PFSK-1 (cell line): Measurements from ENCODE around the gene MBD3L5.

Source experiments
- FOXP2 ChIP-seq: optimal IDR thresholded peaks from 2 replicates; pipeline ENCODE3; 2011; ENCODE audit warnings: borderline replicate concordance, control low read depth, inconsistent platforms; ENCODE audit not compliant: insufficient read depth; ENCODE audit errors: extremely low read length, extremely low read depth
- POLR2AphosphoS5 ChIP-seq: IDR thresholded peaks from 2 replicates; pipeline ENCODE4 v1.6.1; 2012; ENCODE audit warnings: low read depth, mild to moderate bottlenecking, control low read depth, low read length, moderate library complexity
- SIN3A ChIP-seq: IDR thresholded peaks from 2 replicates; pipeline ENCODE4 v1.6.1; 2012; ENCODE audit warnings: mild to moderate bottlenecking, low read length, moderate library complexity, borderline replicate concordance; ENCODE audit not compliant: insufficient read depth
- TAF1 ChIP-seq: IDR thresholded peaks from 2 replicates; pipeline ENCODE4 v1.6.1; 2012; ENCODE audit warnings: low read length, control low read depth, borderline replicate concordance; ENCODE audit not compliant: insufficient read depth
- TF ChIP-seq, protein P1 (sequence below), 2 experiments: IDR thresholded peaks; 2 replicates each; pipeline versions ENCODE4 v1.6.1 to v1.8.0; 2011 to 2012; ENCODE audit warnings: low read depth in 2 of 2, low read length in 2 of 2, control low read depth in 1 of 2, inconsistent platforms in 1 of 2, mild to moderate bottlenecking in 1 of 2, moderate library complexity in 1 of 2; ENCODE audit not compliant: insufficient read depth in 1 of 2

DNA sequence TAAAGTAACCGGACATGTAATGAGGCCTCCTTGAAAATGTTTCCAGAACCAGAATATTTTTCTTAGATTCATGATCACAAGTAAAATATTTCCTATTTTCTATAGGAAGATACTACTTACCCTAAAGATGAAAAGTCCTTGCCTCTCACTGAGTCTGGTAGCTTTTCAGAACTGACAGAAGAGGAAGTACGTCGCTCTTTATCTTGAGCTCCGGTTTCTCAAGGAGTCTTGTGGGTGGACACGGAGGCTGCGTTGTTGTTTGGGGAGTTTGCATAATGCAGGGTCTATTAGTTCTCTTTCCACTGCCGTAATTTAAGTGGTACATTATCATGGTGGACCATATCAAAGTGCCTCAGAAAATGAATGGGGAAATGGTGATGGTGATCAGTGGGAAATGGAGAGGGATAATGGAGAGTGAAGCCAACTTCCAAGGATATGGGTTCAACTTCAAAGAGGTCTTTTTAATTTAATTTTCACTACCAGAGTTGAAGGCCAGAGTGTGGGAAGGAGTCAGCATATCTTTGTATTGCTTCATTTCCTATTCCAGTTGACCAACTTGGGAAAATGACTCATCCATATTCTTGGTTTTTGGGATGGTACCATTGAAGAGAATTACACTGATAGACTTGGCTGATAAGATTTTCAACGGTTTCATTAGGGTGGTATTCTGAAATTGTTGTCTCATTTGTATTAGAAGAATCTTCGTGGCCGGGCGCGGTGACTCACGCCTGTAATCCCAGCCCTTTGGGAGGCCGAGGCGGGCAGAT, 32.5 kb upstream of the MBD3L5 start:
- TF ChIP-seq POLR2AphosphoS5, result no peak
- TF ChIP-seq, protein P1, sequence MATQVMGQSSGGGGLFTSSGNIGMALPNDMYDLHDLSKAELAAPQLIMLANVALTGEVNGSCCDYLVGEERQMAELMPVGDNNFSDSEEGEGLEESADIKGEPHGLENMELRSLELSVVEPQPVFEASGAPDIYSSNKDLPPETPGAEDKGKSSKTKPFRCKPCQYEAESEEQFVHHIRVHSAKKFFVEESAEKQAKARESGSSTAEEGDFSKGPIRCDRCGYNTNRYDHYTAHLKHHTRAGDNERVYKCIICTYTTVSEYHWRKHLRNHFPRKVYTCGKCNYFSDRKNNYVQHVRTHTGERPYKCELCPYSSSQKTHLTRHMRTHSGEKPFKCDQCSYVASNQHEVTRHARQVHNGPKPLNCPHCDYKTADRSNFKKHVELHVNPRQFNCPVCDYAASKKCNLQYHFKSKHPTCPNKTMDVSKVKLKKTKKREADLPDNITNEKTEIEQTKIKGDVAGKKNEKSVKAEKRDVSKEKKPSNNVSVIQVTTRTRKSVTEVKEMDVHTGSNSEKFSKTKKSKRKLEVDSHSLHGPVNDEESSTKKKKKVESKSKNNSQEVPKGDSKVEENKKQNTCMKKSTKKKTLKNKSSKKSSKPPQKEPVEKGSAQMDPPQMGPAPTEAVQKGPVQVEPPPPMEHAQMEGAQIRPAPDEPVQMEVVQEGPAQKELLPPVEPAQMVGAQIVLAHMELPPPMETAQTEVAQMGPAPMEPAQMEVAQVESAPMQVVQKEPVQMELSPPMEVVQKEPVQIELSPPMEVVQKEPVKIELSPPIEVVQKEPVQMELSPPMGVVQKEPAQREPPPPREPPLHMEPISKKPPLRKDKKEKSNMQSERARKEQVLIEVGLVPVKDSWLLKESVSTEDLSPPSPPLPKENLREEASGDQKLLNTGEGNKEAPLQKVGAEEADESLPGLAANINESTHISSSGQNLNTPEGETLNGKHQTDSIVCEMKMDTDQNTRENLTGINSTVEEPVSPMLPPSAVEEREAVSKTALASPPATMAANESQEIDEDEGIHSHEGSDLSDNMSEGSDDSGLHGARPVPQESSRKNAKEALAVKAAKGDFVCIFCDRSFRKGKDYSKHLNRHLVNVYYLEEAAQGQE (IDR thresholded peaks at IDR 0.05; ENCODE audit: insufficient read depth in 1 of 2, low read depth in 2 of 2, low read length in 2 of 2), result no peak
- TF ChIP-seq FOXP2, result no peak
- no peak for TF ChIP-seq TAF1
- TF ChIP-seq SIN3A, result no peak
